Pons (tissue), 1 donor: ENCODE measurements around the gene COX4I1.

ENCODE experiments used
- DNase-seq: peaks from one replicate; pipeline ENCODE4 v3.0.0-alpha.2; 2016; ENCODE audit warnings: low spot score

Gene COX4I1

GRCh38 chr16:85767531-85767930, 32.0 kb upstream of the COX4I1 start:
- no peak for DNase-seq

DNA sequence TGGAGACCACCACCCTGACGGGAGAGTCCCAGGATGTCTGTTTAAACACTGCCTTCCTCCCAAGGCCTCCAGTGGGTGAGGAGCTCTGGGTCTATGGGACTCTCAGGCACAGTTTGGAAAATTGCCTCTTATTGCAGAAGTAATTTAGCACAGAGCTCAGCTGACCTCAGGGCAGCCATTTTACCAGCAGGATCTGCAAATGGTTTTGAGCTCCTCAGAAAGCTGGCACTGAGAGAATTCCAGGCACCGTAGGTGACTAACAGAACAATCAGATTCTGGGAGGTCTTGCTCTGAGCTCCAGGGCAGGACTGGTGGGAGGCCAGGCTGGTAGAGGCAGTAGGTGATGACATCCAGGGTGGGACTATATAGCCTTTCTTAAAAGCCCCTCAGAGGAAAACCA, 31.3 kb upstream of the COX4I1 start:
- DNase-seq, result no peak

GRCh38 chr16:85770741-85771140, 28.8 kb upstream of the COX4I1 start:
- DNase-seq, result no peak

- no peak for DNase-seq
These were observed 26.5 kb upstream of the COX4I1 start for GRCh38 chr16:85773044-85773443.

DNA sequence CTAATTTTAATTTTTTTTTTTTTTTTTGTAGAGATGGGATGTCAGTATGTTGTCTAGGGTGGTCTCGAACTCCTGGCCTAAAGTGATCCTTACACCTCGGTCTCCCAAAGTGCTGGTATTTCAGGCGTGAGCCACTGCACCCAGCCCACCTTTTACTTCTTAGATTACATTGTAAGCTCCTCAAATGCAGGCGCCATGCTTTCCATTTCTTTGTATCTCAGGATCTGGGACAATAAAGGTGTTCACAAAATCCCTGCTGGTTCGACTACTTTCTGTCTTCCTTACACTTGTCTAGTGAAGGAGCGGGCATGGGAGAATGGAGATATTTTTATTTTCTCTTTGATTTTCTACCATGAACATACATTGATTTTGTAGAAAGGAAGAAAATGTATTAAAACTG, 25.4 kb upstream of the COX4I1 start:
- DNase-seq, result no peak

DNA sequence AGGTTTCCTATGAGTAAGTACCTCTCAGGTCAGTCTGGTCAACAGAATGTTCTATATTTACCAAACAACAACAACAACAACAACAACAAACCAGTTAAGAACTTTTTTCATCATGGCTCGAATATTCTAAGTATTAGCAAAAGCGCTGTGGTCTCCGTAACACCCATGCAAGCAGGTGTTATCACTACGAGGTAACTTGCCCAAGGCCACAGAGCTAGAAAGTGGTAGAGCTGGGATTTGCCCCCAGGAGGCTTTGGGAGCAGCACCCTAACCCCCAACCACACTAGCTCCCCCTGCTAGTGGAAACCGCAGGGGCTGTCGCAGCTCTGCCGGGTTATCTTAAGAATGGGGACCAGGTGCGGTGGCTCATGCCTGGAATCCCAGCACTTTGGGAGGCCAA, 24.7 kb upstream of the COX4I1 start:
- DNase-seq, result no peak

GRCh38 chr16:85777583-85778310, 21.7 kb upstream of the COX4I1 start:
- DNase-seq, result no peak

DNA sequence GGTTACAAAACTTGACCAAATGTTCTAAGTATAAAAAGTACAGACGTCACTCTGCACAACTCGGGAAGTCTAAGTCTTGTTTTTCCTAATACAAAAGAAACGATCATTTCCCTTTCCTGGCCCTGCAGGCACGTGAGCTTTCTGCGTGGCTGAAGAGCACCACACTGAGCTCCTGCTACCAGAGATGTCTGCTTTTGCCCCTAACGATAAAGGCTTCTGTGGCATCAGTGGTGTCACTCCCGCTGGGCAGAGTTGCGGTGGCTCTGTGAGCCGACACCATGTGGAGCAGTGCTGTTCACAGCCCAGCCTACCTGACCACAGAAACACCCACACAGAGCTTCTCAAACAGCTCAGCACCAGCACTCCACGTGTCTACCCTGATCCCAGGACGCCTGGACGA, 20.6 kb upstream of the COX4I1 start:
- no peak for DNase-seq

DNA sequence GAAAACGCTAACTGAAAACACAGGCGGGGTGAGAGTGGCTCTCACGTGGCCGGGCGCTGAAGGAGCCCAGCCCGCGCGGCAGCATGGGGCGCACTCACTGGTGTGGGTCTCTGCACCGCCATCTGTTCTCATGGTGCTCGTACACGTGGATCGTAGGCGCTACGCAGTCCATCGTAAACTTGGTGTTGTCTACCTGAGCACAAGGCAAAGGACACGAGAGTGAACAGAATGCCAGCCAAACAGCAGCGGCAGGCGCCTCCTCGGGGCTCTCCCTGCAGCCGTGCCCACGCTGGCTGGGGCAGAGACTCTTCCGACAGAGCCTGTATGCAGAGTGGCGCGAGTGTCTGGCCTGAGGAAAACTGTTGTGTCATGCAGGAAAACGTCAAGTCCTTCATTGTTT, 19.2 kb upstream of the COX4I1 start:
- DNase-seq, result no peak

DNA sequence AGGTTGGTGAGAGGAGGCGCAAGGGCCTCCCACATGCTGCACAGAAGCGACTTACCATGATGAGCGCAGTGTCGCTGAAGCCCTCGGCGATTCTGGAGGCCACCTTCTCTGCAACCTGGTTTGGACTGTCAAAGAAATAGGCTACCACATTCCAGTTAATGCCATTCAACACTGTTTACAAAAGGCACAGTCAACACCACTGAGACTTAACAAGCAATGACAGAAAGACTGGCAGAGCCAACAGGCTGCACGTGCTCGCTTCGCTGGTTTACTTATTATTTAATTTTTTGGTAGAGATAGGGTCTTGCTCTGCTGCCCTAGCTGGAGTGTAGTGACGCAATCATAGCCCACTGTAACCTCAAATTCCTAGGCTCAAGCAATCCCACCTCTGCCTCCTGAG, 18.3 kb upstream of the COX4I1 start:
- DNase-seq, result no peak

DNA sequence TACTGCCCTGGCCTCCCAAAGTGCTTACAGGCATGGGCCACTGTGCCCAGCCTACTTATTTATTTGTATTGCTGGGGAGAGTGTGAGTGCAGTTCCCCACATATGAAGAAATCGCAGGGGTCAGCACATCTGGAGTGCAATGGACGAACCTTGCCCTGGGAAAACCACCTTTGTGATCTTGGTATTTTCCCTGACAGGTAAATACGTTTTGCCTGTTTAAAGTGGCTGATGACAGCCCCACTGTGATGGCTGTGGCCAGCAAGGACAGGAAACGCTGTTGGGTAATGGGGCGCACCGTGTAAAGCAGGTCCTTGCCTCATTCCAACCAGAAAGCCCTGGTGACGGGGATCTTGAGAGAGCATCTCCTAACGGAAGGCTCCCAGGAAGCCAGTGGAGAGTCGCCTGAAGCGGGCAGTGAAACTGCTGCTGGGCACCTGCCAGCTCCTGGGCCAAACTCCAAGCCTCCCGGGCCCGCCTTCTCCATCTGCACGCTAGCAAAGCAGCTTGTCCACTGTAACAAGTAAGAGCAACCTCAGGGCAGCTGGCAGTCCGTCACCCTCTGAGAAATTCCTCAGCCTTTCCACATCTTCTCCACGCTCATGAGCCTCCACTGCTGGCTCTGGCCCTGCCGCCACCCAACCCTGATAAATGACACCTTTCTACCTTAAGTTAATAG, 17.7 kb upstream of the COX4I1 start:
- peak; percentile 59 for DNase-seq

GRCh38 chr16:85782451-85782850, 17.0 kb upstream of the COX4I1 start:
- DNase-seq, result peak; percentile 27

DNA sequence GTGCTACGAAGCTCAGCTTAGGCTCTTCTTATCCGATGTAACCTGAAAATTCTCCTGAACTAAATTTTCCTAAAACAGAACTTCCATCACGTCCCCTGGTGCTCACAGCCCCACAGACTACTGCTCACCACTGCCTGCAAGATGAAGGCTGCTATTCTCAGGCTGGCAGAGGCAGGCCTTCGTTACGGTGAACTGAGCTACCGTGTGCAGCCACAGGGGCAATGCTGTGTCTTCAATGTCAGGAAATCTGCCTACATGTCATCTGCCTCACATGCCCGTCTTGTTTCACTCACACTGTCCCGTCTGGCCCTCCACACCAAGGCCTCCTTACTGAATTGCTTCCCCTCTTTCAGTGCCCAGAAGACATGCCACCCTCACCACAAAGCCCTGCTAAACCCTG, 16.1 kb upstream of the COX4I1 start:
- no peak for DNase-seq

DNA sequence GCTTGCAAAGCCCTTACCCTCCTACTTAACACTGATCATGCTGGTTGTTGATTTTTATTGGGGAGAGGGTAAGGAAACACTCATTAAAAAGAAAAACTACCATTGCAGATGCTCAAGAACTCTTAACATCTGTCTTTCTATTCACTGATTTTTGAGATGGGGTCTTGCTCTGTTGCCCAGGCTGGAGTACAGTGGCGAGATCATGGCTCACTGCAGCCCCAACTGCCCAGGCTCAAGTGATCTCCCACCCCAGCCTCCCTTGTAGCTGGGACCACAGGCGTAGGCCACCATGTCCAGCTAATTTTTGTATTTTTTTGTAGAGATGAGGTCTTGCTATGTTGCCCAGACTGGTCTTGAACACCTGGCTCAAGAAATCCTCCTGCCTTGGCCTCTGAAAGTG, 14.7 kb upstream of the COX4I1 start:
- DNase-seq, result no peak

DNA sequence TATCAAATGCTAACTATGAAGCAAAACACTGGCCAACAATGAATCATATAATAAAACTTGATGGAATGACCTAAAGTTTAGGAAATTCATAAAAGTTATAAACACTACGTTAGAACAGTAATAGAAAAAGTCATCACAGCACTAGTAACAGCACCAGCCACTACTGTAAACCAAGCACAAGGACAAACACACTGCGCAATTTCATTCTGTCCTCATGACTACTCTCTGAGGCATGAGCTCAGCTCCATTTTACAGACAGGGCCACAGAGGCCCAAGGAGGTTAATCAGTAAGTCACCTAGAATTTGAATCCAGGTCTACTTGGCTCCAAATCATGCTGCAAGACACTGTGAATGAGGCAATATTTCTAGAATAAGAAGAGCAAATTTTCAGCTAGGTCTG, 13.6 kb upstream of the COX4I1 start:
- DNase-seq, result no peak

GRCh38 chr16:85788819-85789218, 10.7 kb upstream of the COX4I1 start:
- DNase-seq, result no peak

- no peak for DNase-seq
These were observed 9.7 kb upstream of the COX4I1 start for GRCh38 chr16:85789773-85790172.

DNA sequence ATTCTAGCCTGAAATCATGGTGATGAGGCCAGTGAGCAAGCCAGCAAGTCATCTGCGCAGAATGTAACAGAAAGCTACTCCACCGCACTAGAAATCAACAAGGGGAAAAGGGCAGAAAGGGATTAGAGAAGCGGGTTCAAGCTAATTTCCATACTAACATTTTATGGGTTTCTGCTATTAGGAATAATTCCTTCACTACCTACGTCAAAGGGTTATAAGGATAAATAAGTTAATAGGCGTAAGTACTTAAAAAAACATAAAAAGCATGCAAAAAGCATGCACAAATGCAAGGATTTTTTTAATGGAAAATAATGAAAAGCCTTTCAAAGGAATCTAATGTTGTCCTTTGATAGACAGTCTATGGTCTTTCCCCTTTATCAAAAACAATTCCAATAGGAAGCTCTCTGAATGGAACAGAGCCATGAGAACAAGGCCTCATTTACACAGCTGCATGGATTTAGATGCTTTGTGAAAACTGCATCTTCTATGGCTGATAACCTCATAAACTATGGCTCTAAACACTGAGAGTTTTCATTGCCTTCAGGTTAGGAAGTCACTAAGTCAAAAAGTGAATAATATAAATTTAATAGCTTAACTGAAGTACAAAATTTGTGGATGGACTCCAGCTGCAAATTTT, 5.7 kb upstream of the COX4I1 start:
- DNase-seq, result peak; percentile 66

GRCh38 chr16:85794696-85795095, 4.8 kb upstream of the COX4I1 start:
- DNase-seq, result no peak

DNA sequence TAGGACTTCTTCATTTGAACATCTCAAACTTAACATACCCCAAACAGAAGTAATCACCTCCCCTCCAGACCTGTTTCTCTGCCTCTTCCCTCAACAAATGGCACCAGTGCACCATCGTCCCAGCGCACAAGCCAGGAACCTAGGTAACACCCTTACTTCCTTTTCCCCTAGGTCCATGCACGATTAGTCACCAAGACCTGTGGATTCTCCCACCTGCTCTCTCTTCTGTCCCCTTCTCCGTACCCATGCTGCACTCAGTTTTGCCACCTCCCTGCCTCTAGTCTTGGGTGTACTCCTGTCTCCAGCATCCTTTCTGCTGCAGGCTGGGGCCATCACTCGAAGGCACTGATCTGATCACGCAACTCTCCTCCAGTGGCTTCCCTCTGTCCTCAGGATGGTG, 3.3 kb upstream of the COX4I1 start:
- no peak for DNase-seq

- no peak for DNase-seq
These were observed 2.9 kb upstream of the COX4I1 start for GRCh38 chr16:85796599-85796998.

- no peak for DNase-seq
These were observed 1.2 kb upstream of the COX4I1 start for GRCh38 chr16:85798283-85798776.

GRCh38 chr16:85798901-85799496, 496 bp upstream of the COX4I1 start:
- DNase-seq, result no peak
